ENCODE measurements around the gene GAN. TPM values are rescaled to one million over a fixed set of nuclear protein-coding genes. Genes with fewer than 3 reads are reported as not detected.
A peak's percentile ranks its signal among the peaks of the same experiment; 100 is the strongest.

GAN gene
- total and polyA plus RNA-seq, 9 of the 15 experiments (the other 6 are each of a cell fraction or from before 2014, with no cell fraction given): 0.83 to 15.1 (median 5.2) TPM

DNA sequence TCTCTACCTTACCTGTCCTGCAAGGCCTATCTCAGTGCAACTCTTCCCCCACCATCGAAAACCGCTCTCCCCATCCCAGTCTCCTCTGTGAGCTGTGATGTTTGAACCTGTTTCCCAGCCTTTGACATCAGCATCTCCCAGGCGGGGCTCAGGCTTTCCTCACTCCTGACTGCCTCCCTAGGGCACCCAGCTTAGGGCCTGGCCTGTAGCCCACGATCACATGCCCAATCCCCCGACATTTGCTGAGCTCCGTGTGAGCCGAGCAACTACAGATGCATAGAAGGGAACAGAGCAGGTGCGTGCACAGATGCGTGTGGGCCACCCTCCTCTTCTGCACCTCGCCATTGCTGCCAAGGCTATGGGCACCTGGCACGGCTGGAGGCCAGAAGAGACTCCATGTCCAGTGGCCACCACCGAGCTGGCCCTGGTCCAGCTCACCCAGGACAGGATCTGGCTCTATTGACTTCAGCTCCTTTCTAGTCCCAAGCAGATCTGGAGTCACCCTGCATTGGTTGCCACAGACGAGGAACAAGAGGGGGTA is 94.3 kb downstream of the GAN start:
- no peak overlapping the region for H3K4me3 ChIP-seq
- TF ChIP-seq NFIC (IDR thresholded peaks at IDR 0.05) (peak; percentile 51; the same call in 1 of the 2 replicates), HSF4 (CRISPR knock-in tag; IDR thresholded peaks at IDR 0.05; ENCODE audit: borderline replicate concordance) (no peak), C11orf30 (IDR thresholded peaks at IDR 0.05; ENCODE audit: low read depth) (no peak), ZFP36 (IDR thresholded peaks at IDR 0.05; ENCODE audit: low read depth, low read length, partially characterized antibody) (no peak)
- TF ChIP-seq, protein P1, sequence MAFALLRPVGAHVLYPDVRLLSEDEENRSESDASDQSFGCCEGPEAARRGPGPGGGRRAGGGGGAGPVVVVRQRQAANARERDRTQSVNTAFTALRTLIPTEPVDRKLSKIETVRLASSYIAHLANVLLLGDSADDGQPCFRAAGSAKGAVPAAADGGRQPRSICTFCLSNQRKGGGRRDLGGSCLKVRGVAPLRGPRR (CRISPR knock-in tag; IDR thresholded peaks at IDR 0.05): no peak
- intact Hi-C loops (cut with micrococcal nuclease) (loop anchor here (10.0 kb wide), 1 partner anchor 466 kb away; no protein-coding TSS in a partner anchor), in situ Hi-C loops (cut with MboI) (no loop called here)
- no peaks in the 10 kb centered on the region for H3K9me3 ChIP-seq (replicated peaks; ENCODE audit: control insufficient read depth, insufficient read depth, low read depth, low read length)
- no TSS peak for BruUV-seq (replicated peaks)
- H3K36me3 ChIP-seq (ENCODE audit: control insufficient read depth, insufficient read depth, low read length): no peaks in the 10 kb centered on the region
- no peaks in the 10 kb centered on the region for H3K79me2 ChIP-seq (ENCODE audit: control insufficient read depth, insufficient read depth, low read length)
- 0 out of 4 replicates have a peak overlapping the region, but pooled peaks of 1 of the 2 experiments have one; percentile 3 for H3K9ac ChIP-seq (ENCODE audit: insufficient read depth in 1 of 2, low read depth in 2 of 2, low read length in 2 of 2)
- DNase-seq (ENCODE audit: extremely low read depth in 1 of 4, low spot score in 3 of 4) (no peak), ATAC-seq (peak; percentile 24; the same call in 2 of the 3 replicates), FAIRE-seq (no peak)
- ChIA-PET POLR2A (interaction anchor here (0.5 to 1.2 kb wide), 3 partner anchors 31 to 148 kb away, joined by 3 to 4 read pairs (median 3); no protein-coding TSS in a partner anchor), CTCF (ENCODE audit: low intra/inter-chr PET ratio) (interaction anchor here (0.6 to 1.1 kb wide), 2 partner anchors 10 to 169 kb away, joined by 3 read pairs; no protein-coding TSS in a partner anchor)
- 19% methylated on average over 13 of the region's 13 CpGs for WGBS (ENCODE audit: insufficient coverage, low coverage, missing lambda C conversion rate)
- H4K20me1 ChIP-seq (replicated peaks; ENCODE audit: control insufficient read depth, insufficient read depth, low read length): no peaks in the 10 kb centered on the region
- no peak overlapping the region for H2AFZ ChIP-seq (ENCODE audit: low read depth, low read length)
- H3K27ac ChIP-seq (ENCODE audit: extremely low read depth, low read depth, low read length): no peak overlapping the region
- no peaks in the 10 kb centered on the region for H3K9me1 ChIP-seq (ENCODE audit: control insufficient read depth, insufficient read depth, low read length)
- H3K27me3 ChIP-seq (ENCODE audit: control insufficient read depth in 2 of 2, insufficient read depth in 2 of 2, low read length in 2 of 2): peaks cover 8 to 41% of the 10 kb centered on the region in 2 experiments
- peaks cover under 1 to 5% of the 10 kb centered on the region in 2 experiments; a peak in 4 of 5 replicates for H3K4me1 ChIP-seq (replicated peaks in 1 of 2; ENCODE audit: control insufficient read depth in 2 of 2, insufficient read depth in 2 of 2, low read length in 2 of 2)
- H3K4me2 ChIP-seq (ENCODE audit: insufficient read depth, low read length): no peak overlapping the region
